ENCODE measurements around the gene FAM168A.
"Not testable (repeated sequence)": the region's sequence is repeated elsewhere in the genome, so short reads cannot be mapped to it uniquely, and the experiment has no call there.

GRCh38 chr11:73571982-73572381 is 25.9 kb downstream of the FAM168A start:
- not testable (repeated sequence) for TF ChIP-seq CTCF (conservative IDR thresholded peaks at IDR 0.05 in 1 of 2, IDR thresholded peaks at IDR 0.05 in 1 of 2; ENCODE audit: low read depth in 1 of 2, low read length in 2 of 2); EZH2 (IDR thresholded peaks at IDR 0.05; ENCODE audit: low read length, missing control alignments)
